A549 (cell line): ENCODE results near the gene MST1.

Experiments
- ELK1 ChIP-seq: fragments of 150-350 bp; IDR thresholded peaks from 2 replicates; pipeline ENCODE4 v1.6.1; 2014; ENCODE audit warnings: low read depth, mild to moderate bottlenecking, low read length
- KDM1A ChIP-seq: fragments of 200-600 bp; sonication (generic); IDR thresholded peaks from 2 replicates; pipeline ENCODE4 v1.6.1; 2016; ENCODE audit warnings: low read depth, mild to moderate bottlenecking
- MAFK ChIP-seq: fragments of 450-650 bp; IDR thresholded peaks from 2 replicates; pipeline ENCODE4 v1.6.1; 2014; ENCODE audit not compliant: partially characterized antibody
- MAZ ChIP-seq: fragments of 150-350 bp; IDR thresholded peaks from 2 replicates; pipeline ENCODE4 v1.6.1; 2014; ENCODE audit warnings: antibody characterized with exemption, low read depth, low read length, borderline replicate concordance

- TF ChIP-seq ELK1 (no peak), MAZ (no peak), KDM1A (no peak), MAFK (no peak)
Observed at GRCh38 chr3:49671291-49672288, 17.7 kb downstream of the MST1 start.
